ENCODE measurements around the gene APCS.

Gene APCS, protein sequence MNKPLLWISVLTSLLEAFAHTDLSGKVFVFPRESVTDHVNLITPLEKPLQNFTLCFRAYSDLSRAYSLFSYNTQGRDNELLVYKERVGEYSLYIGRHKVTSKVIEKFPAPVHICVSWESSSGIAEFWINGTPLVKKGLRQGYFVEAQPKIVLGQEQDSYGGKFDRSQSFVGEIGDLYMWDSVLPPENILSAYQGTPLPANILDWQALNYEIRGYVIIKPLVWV

DNA sequence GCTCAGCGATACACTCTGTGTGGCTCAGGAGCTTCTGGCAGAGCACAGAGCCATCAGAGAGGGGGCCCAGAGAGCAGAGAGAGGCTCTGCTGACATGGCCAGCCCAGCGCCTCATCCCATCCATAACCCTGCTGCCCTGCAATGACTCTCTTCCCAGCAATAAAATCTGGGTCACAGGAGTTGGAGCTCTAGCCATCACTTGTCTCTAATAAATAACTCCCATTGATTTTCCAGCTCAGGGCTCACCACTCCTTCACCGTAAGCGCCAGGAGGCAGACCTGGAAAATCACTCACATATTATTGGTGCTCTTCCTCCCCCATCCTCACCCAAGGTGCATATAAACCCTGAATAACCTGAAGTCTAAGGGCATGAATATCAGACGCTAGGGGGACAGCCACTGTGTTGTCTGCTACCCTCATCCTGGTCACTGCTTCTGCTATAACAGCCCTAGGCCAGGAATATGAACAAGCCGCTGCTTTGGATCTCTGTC is at the start of gene APCS:
Gene APCS (plus strand): TSS at position 366 of the 491 bp plus-strand sequence. CDS start 96 bp downstream, at position 462.
- DNase-seq = no peak

DNA sequence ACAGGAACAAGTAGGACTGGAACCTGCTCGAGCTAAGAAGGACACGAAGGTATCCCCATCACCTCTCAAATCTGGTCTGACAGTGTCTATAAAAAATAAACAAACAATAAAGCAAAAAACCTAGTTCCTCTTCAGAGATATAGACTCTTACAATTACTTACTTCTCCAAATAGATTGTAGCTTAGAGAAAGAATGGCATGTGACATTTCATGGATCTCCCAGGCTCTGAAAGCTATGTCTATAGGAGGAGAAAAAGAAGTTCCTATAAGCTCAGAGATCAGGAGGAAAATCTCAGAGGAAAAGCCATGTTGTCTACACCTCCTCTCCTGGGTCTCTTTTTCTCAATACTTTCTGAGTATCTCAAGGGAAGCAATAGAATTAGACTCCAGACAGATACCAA is 39.5 kb upstream of the APCS start:
- DNase-seq = no peak

DNA sequence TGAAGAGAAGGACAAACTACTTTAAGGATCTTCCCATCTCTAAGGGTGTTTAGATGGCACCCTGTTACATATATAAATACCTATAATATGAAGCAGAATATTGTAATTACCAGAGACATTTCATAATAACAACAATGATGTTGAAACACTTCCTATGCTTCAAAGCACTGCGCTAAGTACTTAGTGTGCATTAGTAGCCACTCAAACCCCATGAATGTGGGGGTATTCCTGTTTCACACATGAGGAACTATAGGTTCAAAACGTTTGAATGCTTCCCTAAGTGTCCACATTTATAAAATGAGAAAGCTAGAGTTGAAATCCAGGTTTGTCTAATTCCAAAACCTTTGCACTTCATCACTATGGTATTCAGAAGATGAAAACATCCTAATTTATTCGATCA is 33.4 kb upstream of the APCS start:
- no peak for DNase-seq

DNA sequence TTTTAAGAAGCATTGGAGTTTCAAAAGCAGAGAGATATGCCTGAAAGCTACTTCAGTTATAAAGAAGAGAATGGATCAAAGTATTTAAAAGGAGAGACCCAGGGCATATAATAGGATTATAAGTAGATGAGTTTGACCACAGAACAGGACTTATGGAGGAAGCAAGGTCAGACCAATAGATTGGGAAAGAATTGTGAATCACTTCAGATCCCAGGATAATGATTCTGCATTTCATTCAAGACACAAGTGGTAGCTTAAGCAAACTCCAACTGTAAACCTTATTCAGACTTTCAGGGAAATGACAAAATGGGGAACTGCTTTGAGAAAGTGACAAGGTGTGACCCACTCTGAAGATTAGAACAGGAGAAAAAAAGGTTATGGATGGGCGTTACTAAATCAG is 32.9 kb upstream of the APCS start:
- DNase-seq = no peak

DNA sequence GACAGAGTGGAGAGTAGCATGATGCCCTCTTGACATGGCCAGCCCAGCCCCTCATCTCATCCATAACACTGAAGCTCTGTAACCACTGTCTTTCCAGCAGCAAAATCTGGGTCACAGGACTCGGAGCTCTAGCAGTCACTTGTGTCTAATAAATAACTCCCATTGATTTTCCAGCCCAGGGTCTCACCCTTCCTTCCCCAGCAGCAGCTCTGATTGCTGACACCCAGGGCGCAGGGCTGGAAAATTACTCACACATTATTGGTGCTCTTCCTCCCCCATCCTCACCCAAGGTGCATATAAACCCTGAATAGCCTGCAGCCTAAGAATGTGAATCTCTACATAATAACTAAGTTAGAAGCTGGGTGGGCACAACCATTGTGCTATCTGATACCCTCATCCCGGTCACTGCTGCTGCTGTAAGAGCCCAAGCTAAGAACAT is 30.7 kb upstream of the APCS start:
- DNase-seq = no peak

DNA sequence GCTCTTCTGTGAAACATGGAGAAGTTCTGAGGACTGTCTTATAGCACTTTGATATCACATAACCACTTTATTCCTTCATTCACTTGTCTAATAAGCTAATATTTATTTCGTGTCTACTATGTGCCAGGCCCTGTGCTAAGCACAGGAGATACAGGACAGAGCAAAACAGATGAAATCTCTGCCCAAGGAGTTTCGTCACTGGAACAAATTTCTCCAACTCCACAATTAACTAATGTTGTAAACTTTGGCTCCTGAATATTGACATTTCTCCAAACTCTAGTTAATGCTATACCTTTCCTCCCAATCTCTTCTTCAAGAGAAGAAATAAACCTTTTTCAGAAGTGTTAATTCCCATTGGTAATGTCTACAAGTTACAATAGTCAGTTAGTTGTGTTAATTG is 27.0 kb upstream of the APCS start:
- no peak for DNase-seq

DNA sequence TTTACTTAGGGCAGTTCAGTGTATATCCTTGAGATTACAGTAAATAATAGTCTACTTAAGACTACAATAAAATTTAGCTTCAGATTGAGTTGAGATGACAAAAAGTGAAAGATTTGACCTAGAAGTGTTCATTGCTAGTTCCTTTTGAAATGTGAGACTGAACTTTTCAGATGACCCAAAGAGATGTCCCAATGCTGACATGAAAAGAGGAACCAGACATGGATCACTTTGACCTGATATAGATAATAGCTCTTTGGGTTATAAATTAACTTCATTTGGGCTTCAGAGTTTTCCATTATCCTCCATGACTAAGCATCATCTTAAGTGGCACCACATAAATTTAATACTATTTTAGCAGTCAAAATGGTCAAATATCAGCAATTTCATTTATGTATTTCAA is 26.1 kb upstream of the APCS start:
- no peak for DNase-seq

DNA sequence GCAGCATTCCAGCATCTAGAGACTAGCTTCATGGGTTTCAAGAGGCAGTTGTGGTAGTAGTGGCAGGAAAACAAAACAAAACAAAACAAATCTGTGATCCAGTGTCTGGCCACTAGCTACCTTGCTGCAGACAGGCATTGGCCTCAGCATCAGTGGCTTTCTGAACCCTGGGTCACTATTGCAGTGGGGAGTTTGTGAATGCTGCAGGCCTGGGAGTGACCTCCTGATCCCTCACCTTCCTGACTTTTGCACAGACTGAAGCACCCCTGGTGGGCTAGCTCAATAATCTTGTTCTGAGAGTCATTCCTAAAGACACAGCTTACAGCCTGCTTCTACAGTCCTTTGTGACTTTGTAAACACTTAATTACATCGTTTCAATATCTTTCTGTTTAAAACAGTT is 24.9 kb upstream of the APCS start:
- DNase-seq = no peak

DNA sequence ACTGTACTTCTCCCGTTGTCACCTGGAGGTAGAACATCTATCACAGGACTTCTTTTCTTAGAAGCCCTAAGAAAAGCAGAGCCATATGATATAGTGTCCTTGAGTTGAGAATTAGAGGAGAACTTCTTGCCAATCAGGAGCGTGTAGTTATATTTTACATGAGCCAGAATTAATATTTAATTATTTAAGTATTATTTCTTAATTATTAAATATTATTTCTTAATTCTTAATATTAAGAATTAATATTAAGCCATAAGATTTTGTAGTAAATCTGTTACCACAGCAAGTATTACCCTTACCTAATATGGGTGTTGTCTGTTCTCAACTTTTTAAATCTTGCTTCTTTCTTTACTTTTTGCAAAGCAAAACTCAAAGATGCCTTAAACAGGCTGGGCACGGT is 10.2 kb upstream of the APCS start:
- DNase-seq = no peak

DNA sequence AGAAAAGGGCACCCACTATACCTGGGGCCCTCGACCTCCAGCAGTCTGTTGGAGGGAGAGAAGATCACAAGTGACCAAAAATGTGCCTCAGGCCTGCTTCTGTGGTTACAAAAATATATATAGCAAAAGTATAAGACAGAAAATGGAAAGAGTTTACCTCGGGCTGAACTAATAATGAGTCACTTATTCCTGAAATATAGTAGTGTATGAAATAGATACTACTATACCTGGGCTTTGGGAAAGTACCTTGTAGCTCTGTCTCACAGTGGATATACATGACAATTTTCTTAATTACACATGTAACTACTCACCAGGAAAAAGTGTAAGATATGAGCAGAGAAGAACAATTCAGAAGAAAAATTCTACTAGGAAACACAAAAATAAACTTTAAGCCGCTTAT is 7.3 kb upstream of the APCS start:
- DNase-seq = no peak

DNA sequence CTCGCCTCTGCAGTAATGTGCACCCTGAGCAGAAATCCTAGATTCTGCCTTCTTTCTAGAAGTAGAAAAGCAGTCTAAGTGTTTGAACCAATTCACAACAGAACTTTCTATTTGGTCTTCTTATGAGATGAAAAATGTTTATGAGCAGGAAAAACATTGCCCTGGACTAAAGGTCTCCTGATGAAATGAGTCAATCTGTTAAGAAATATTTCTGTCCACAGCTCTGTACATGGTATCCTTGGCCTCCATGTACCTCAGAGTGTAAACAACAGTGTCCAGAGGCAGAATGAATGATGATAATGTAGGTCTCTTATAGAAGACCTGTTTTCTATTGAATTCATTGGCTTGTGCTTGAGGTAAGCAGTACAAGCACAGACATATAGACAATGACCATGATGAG is 6.2 kb upstream of the APCS start:
- DNase-seq = no peak

DNA sequence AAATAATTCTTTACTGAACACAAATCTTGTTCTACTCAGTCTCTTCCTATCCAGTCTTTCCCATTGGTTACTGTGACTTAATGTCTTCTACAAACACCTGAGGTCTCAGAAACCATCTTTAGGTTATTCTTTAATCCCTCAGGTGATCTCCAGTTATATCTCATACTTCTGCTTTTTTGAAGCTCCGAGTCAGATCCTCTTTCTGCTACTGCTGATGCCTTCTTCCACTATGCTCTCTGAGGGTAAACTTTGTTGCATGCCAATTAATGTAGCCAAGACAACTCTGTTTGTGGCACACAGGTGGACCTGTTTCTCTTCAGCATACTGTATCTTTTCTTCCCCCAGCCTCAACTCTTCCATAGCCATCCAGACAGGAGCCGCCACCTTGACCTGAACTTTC is 3.1 kb upstream of the APCS start:
- DNase-seq = no peak

DNA sequence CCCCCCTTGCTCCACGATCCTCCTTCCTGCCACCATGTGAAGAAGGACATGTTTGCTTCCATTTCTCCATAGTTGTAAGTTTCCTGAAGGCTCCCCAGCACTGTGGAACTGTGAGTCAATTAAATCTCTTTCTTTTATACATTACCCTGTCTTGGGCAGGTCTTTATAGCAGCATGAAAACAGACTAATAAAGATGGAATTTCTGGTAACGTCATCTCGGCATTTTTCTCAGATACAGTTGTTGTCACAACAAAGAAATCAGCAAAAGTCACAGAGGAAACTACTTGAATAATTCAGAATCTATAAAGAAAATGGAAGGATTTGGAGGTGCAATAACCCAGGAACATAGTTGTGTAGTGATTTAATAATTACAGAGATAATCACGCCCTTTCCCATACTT is 4.4 kb downstream of the APCS start:
- no peak for DNase-seq

DNA sequence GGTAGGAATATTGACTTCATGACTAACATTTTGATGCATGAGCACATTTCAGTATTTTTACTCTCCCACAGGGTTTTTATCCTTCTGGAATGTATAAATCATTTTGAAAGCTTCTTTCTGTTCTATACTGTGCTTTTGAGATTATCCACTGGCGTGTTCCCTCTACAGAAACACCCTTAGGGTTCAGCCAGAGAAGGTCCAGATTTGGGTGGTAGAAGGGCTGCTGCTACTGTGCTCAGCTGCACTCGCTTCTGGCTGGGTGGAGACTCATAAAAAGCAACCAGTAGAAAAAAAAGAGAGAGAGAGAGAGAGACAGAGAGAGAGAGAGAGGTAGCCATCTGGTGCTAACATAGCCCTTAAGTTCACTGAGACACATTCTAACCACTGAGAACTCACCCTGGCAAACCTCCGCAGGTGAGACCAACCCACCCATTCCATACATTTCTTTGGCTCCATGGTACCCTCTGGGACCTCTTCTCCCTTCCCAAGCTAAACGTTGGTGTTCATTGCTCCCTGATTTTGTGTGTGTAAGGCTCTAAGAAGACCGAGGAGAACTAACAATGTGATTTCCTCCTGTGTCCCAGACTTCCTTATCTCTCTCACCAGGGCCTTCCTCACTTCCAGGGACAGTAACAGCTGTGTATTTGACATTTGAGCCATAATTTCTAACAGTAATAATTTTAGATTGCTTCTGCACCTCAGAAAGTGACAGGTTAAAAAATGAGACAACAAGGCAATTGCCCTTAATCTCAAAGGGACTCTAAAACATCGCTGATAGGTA is 7.2 kb downstream of the APCS start:
- DNase-seq = no peak

DNA sequence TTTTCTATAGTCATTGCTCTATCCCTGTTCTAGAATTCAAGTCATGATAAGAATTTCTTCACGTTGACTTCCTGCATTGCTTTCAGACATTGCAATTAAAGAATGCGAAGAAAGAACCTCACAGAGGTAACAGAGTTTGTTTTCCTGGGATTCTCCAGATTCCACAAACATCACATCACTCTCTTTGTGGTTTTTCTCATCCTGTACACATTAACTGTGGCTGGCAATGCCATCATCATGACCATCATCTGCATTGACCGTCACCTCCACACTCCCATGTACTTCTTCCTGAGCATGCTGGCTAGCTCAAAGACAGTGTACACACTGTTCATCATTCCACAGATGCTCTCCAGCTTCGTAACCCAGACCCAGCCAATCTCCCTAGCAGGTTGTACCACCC is 10.6 kb downstream of the APCS start:
- no peak for DNase-seq

DNA sequence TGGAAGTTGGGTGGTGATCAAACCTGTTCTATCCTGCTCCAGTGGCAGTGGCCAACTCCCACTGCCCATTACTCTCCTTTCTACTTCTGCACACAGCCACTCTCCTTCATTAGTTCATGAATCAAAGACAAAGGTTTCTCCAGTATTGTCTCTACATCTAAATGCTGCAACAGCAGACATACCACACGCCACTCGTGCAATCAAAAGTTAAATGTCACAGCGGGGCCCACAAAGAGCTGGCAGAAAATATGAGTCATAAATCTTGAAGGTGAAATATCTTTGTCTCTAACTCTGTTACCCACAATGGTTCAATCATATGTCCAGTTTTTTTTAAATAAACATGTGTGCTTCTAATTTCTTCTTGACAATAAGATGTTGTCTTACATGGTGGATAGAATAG is 13.3 kb downstream of the APCS start:
- DNase-seq = no peak

DNA sequence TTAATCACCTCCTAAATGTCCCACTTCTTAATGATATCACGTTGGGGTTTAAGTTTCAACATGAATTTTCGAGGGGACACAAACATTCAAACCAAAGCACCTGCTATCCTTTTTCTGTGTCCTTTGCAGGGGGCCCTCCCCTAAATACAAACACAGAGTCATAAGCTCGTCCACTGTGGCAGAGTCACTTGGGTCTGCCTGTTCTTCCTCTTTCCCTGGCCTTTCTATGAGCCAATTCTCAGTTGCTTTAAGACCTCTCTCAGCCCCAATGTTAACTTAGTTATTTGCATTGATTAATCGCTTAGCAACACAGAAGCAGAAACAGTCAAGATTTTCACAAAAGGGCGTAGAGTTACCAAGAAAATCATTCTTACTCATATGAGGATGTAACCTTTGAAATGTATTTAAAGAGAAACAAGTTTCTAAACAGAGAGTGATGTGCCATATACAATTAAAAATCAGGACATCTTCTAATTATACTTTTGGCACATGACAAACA is 14.9 kb downstream of the APCS start:
- no peak for DNase-seq

DNA sequence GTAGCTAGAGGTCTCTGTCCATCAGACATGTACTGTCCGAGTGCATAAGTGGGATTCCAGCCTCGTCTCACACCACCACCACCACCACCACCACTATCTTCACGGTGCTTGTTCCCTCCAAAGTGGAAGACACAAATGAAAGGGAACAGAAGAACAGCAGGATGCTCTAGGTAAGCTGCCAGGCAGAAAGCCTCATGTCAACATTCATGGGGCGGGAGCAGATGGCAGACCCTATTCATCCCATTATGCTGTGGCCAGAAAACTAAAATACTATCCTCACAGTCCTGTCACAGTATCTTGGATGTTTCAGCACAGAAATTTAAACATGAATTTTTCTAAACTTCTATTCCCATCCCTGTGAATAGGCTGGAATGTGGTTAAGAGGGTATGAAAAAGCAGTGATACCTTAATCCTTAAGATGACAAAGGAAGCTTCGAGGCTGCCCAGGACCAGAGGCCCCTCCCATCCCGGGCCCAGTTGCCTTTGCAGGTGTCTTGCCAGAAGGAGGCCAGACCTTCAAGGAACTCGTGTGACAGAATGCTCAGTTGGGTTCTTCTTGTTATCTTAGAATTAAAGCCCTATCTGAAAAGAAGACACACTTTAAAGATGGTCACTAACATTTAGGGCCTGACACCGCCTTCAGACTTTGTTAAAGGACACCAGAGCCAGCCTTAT is 24.7 kb downstream of the APCS start:
- DNase-seq = no peak

DNA sequence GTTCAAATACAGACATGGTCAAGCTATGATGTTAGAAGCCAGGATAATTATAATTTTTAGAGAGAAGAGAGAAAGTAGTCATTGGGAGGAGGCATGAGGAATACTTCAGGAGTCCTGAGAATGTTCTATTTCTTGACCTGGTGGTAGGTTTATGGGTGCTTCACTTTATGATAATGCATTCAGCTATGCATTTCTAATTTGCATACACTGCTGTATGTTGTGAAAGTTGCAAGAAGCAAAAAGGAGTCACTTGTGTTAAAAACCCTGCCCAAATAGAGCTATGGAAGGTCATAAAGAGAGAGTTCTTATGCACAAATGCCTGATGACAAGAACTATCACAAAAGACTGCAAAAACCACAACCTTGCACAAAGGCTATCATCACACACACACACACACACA is 45.3 kb downstream of the APCS start:
- no peak for DNase-seq

Measured in activated naive CD4-positive, alpha-beta T cell treated with anti-CD3 and anti-CD28 coated beads, Interleukin-2, amount 50 U/mL, for 16 hours (primary cell).